Measurements from ENCODE around the gene RGS19. TPM values are rescaled to one million over a fixed set of nuclear protein-coding genes. Genes with fewer than 3 reads are reported as not detected.

Gene RGS19
- total RNA-seq, 1 experiment from 2014 or later = 32.0 TPM

GRCh38 chr20:64043768-64044167, 35.5 kb downstream of the RGS19 start:
- ChIA-PET CTCF (interaction anchor here (0.5 kb wide), 1 partner anchor 41 kb away, joined by 7 read pairs; no protein-coding TSS in a partner anchor), POLR2A (no interaction called here)
- Histone ChIP-seq H3K36me3 (ENCODE audit: control insufficient read depth, insufficient read depth, low read length) (no peaks in the 10 kb centered on the region), H3K27ac (ENCODE audit: low read length) (no peak overlapping the region), H3K27me3 (ENCODE audit: control insufficient read depth, insufficient read depth, low read length) (no peaks in the 10 kb centered on the region), H3K9me3 (ENCODE audit: control insufficient read depth, insufficient read depth, low read depth, low read length) (no peaks in the 10 kb centered on the region), H3K4me3 (ENCODE audit: low read depth in 2 of 2, low read length in 2 of 2) (no peak overlapping the region), H3K4me1 (ENCODE audit: control insufficient read depth, insufficient read depth, low read length) (peaks cover 38% of the 10 kb centered on the region)
- intact Hi-C loops (cut with micrococcal nuclease; ENCODE audit: unreplicated experiment) = no loop called here
- in situ Hi-C loops (cut with HindIII; ENCODE audit: low pct_unique_long_range_greater_than_20kb, low sequenced_read_pairs) = no loop called here
- BruUV-seq (replicated peaks) = no TSS peak
- no peak for DNase-seq (ENCODE audit: low read depth, low spot score)
- ATAC-seq = no peak
- TF ChIP-seq POLR2AphosphoS5 (IDR thresholded peaks at IDR 0.05; ENCODE audit: low read depth, low read length) (no peak), SIN3A (IDR thresholded peaks at IDR 0.05; ENCODE audit: borderline replicate concordance, insufficient read depth, low read depth, low read length) (no peak), TCF7L2 (IDR thresholded peaks at IDR 0.05; ENCODE audit: low read depth, low read length) (no peak)
- TF ChIP-seq, protein P1, sequence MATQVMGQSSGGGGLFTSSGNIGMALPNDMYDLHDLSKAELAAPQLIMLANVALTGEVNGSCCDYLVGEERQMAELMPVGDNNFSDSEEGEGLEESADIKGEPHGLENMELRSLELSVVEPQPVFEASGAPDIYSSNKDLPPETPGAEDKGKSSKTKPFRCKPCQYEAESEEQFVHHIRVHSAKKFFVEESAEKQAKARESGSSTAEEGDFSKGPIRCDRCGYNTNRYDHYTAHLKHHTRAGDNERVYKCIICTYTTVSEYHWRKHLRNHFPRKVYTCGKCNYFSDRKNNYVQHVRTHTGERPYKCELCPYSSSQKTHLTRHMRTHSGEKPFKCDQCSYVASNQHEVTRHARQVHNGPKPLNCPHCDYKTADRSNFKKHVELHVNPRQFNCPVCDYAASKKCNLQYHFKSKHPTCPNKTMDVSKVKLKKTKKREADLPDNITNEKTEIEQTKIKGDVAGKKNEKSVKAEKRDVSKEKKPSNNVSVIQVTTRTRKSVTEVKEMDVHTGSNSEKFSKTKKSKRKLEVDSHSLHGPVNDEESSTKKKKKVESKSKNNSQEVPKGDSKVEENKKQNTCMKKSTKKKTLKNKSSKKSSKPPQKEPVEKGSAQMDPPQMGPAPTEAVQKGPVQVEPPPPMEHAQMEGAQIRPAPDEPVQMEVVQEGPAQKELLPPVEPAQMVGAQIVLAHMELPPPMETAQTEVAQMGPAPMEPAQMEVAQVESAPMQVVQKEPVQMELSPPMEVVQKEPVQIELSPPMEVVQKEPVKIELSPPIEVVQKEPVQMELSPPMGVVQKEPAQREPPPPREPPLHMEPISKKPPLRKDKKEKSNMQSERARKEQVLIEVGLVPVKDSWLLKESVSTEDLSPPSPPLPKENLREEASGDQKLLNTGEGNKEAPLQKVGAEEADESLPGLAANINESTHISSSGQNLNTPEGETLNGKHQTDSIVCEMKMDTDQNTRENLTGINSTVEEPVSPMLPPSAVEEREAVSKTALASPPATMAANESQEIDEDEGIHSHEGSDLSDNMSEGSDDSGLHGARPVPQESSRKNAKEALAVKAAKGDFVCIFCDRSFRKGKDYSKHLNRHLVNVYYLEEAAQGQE (IDR thresholded peaks at IDR 0.05; ENCODE audit: insufficient read depth in 1 of 2, low read depth in 2 of 2, low read length in 1 of 2) = no peak
- TF ChIP-seq, protein P2, sequence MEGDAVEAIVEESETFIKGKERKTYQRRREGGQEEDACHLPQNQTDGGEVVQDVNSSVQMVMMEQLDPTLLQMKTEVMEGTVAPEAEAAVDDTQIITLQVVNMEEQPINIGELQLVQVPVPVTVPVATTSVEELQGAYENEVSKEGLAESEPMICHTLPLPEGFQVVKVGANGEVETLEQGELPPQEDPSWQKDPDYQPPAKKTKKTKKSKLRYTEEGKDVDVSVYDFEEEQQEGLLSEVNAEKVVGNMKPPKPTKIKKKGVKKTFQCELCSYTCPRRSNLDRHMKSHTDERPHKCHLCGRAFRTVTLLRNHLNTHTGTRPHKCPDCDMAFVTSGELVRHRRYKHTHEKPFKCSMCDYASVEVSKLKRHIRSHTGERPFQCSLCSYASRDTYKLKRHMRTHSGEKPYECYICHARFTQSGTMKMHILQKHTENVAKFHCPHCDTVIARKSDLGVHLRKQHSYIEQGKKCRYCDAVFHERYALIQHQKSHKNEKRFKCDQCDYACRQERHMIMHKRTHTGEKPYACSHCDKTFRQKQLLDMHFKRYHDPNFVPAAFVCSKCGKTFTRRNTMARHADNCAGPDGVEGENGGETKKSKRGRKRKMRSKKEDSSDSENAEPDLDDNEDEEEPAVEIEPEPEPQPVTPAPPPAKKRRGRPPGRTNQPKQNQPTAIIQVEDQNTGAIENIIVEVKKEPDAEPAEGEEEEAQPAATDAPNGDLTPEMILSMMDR (IDR thresholded peaks at IDR 0.05) = no peak

GRCh38 chr20:64042054-64042781, 37.1 kb downstream of the RGS19 start:
- peak overlapping the region; percentile 33 to 49 for H3K4me3 ChIP-seq (ENCODE audit: low read depth in 2 of 2, low read length in 2 of 2)
- POLR2A ChIA-PET = interaction anchor here (1.0 kb wide), 1 partner anchor 62 kb away, joined by 3 read pairs; no protein-coding TSS in a partner anchor
- H3K4me1 ChIP-seq (ENCODE audit: control insufficient read depth, insufficient read depth, low read length) = peaks cover 32% of the 10 kb centered on the region

More at GRCh38 chr20:64042054-64042781, 37.1 kb downstream of the RGS19 start:
- H3K27ac ChIP-seq (ENCODE audit: low read length) = peak overlapping the region; percentile 65
- TF ChIP-seq, protein P2 (IDR thresholded peaks at IDR 0.05) = no peak
- TF ChIP-seq, protein P1 (IDR thresholded peaks at IDR 0.05; ENCODE audit: insufficient read depth in 1 of 2, low read depth in 2 of 2, low read length in 1 of 2) = no peak
- no peak for TF ChIP-seq SIN3A (IDR thresholded peaks at IDR 0.05; ENCODE audit: borderline replicate concordance, insufficient read depth, low read depth, low read length)
- no peak for TF ChIP-seq POLR2AphosphoS5 (IDR thresholded peaks at IDR 0.05; ENCODE audit: low read depth, low read length)
- TF ChIP-seq TCF7L2 (IDR thresholded peaks at IDR 0.05; ENCODE audit: low read depth, low read length) = no peak
- H3K27me3 ChIP-seq (ENCODE audit: control insufficient read depth, insufficient read depth, low read length) = no peaks in the 10 kb centered on the region
- ATAC-seq (no peak), DNase-seq (ENCODE audit: low read depth, low spot score) (no peak)
- in situ Hi-C loops (cut with HindIII; ENCODE audit: low pct_unique_long_range_greater_than_20kb, low sequenced_read_pairs) = no loop called here
- intact Hi-C loops (cut with micrococcal nuclease; ENCODE audit: unreplicated experiment) = no loop called here
- no TSS peak for BruUV-seq (replicated peaks)
- no peaks in the 10 kb centered on the region for H3K9me3 ChIP-seq (ENCODE audit: control insufficient read depth, insufficient read depth, low read depth, low read length)
- H3K36me3 ChIP-seq (ENCODE audit: control insufficient read depth, insufficient read depth, low read length) = no peaks in the 10 kb centered on the region
- CTCF ChIA-PET = no interaction called here

All from Panc1 (cell line).